ENCODE data around the gene ABCG8. TPM values are rescaled to one million over a fixed set of nuclear protein-coding genes. Genes with fewer than 3 reads are reported as not detected.
A peak's percentile ranks its signal among the peaks of the same experiment; 100 is the strongest.

Gene ABCG8
- polyA plus RNA-seq, 1 donor (not counting 4 experiments of a cell fraction or from before 2014, with no cell fraction given), result not detected

- no peaks in the 10 kb centered on the region for H3K9me1 ChIP-seq (ENCODE audit: control insufficient read depth, extremely low read depth, insufficient read depth, low read length)
- no peaks in the 10 kb centered on the region for H3K9me3 ChIP-seq (ENCODE audit: control insufficient read depth, low read depth, low read length)
- no peak overlapping the region for H3K9ac ChIP-seq (ENCODE audit: control insufficient read depth, extremely low read depth, insufficient read depth, low read length)
- no peaks in the 10 kb centered on the region for H3K4me1 ChIP-seq (ENCODE audit: control insufficient read depth, extremely low read depth, insufficient read depth, low read length)
- H3K27me3 ChIP-seq (ENCODE audit: control insufficient read depth, extremely low read depth, insufficient read depth, low read length), result no peaks in the 10 kb centered on the region
- H3K36me3 ChIP-seq (ENCODE audit: control insufficient read depth in 2 of 2, extremely low read depth in 1 of 2, insufficient read depth in 2 of 2, low read length in 2 of 2), result peaks cover 14 to 30% of the 10 kb centered on the region in 2 experiments
- dilution Hi-C loops (cut with MboI; ENCODE audit: extremely low pct_ligation_motif_present, low sequenced_read_pairs), result no loop called here
- H3K4me2 ChIP-seq (ENCODE audit: control insufficient read depth, extremely low read depth, insufficient read depth, low read depth, low read length), result no peak overlapping the region
- peaks cover 2% of the 10 kb centered on the region for H4K20me1 ChIP-seq (ENCODE audit: control insufficient read depth, extremely low read depth, insufficient read depth, low read length)
- no peak for TF ChIP-seq EZH2 (IDR thresholded peaks at IDR 0.05; ENCODE audit: low read length)
- TF ChIP-seq, protein P1, sequence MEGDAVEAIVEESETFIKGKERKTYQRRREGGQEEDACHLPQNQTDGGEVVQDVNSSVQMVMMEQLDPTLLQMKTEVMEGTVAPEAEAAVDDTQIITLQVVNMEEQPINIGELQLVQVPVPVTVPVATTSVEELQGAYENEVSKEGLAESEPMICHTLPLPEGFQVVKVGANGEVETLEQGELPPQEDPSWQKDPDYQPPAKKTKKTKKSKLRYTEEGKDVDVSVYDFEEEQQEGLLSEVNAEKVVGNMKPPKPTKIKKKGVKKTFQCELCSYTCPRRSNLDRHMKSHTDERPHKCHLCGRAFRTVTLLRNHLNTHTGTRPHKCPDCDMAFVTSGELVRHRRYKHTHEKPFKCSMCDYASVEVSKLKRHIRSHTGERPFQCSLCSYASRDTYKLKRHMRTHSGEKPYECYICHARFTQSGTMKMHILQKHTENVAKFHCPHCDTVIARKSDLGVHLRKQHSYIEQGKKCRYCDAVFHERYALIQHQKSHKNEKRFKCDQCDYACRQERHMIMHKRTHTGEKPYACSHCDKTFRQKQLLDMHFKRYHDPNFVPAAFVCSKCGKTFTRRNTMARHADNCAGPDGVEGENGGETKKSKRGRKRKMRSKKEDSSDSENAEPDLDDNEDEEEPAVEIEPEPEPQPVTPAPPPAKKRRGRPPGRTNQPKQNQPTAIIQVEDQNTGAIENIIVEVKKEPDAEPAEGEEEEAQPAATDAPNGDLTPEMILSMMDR (optimal IDR thresholded peaks at IDR 0.05 in 1 of 3, IDR thresholded peaks at IDR 0.05 in 1 of 3, conservative IDR thresholded peaks at IDR 0.05 in 1 of 3; ENCODE audit: extremely low read depth in 1 of 3, insufficient read depth in 2 of 3, low read length in 3 of 3), result no peak
- FAIRE-seq, result no peak
- no peak overlapping the region for H2AFZ ChIP-seq (ENCODE audit: control insufficient read depth, low read length)
- no peak overlapping the region for H3K4me3 ChIP-seq (ENCODE audit: control insufficient read depth in 2 of 3, extremely low read depth in 1 of 3, insufficient read depth in 2 of 3, low read depth in 1 of 3, low read length in 3 of 3)
- no peak for DNase-seq (ENCODE audit: low read depth, low spot score)
- no peak overlapping the region for H3K27ac ChIP-seq (ENCODE audit: control insufficient read depth, insufficient read depth, low read length)
- H3K79me2 ChIP-seq (ENCODE audit: control insufficient read depth, insufficient read depth, low read length), result no peaks in the 10 kb centered on the region
Measured at GRCh38 chr2:43897492-43897891, 58.7 kb downstream of the ABCG8 start.

DNA sequence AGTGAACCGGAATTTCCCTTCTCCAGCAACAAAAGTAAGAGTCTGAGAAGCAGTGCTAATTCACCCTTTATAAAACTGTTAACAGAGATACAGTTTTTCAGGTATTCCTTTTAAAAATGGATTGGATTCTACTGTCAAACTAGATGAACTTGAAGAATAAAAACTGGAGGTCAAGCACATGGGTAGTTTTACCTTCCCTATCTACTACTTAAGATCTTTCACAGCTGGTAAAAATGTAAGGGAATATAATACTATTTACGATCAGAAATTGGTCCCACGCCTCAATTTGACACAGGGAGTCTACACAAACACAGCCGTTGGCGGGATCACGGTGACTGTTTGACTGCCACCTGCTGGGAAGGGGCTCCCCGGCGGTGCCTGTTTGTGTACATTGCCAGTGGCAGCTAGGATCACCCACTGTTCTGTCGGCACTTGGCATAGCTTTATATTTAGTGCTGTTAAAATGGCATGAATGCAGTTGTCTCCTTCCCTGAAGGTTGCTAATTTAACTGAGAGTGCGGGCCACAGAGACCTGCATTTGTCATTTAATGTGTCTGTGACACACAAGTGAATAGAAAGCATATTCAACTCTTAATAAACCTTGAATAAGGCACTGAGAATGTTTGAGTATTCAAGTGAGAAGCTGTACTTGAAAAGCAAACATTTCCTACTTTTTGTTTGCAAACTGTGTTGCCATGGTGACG lies 59.5 kb downstream of the ABCG8 start:
- peaks cover 2% of the 10 kb centered on the region for H4K20me1 ChIP-seq (ENCODE audit: control insufficient read depth, extremely low read depth, insufficient read depth, low read length)
- H3K27me3 ChIP-seq (ENCODE audit: control insufficient read depth, extremely low read depth, insufficient read depth, low read length), result no peaks in the 10 kb centered on the region
- no peaks in the 10 kb centered on the region for H3K79me2 ChIP-seq (ENCODE audit: control insufficient read depth, insufficient read depth, low read length)
- H3K9me3 ChIP-seq (ENCODE audit: control insufficient read depth, low read depth, low read length), result no peaks in the 10 kb centered on the region
- dilution Hi-C loops (cut with MboI; ENCODE audit: extremely low pct_ligation_motif_present, low sequenced_read_pairs), result no loop called here
- H3K9ac ChIP-seq (ENCODE audit: control insufficient read depth, extremely low read depth, insufficient read depth, low read length), result no peak overlapping the region
- H2AFZ ChIP-seq (ENCODE audit: control insufficient read depth, low read length), result no peak overlapping the region
- H3K27ac ChIP-seq (ENCODE audit: control insufficient read depth, insufficient read depth, low read length), result no peak overlapping the region
- TF ChIP-seq EZH2 (IDR thresholded peaks at IDR 0.05; ENCODE audit: low read length), result no peak
- TF ChIP-seq, protein P1 (optimal IDR thresholded peaks at IDR 0.05 in 1 of 3, IDR thresholded peaks at IDR 0.05 in 1 of 3, conservative IDR thresholded peaks at IDR 0.05 in 1 of 3; ENCODE audit: extremely low read depth in 1 of 3, insufficient read depth in 2 of 3, low read length in 3 of 3), result peak in 1 of 3 experiments; percentile 28
- H3K4me3 ChIP-seq (ENCODE audit: control insufficient read depth in 2 of 3, extremely low read depth in 1 of 3, insufficient read depth in 2 of 3, low read depth in 1 of 3, low read length in 3 of 3), result no peak overlapping the region
- H3K9me1 ChIP-seq (ENCODE audit: control insufficient read depth, extremely low read depth, insufficient read depth, low read length), result no peaks in the 10 kb centered on the region
- H3K4me2 ChIP-seq (ENCODE audit: control insufficient read depth, extremely low read depth, insufficient read depth, low read depth, low read length), result no peak overlapping the region
- no peak for DNase-seq (ENCODE audit: low read depth, low spot score)
- no peak for FAIRE-seq
- peaks cover 18 to 33% of the 10 kb centered on the region in 2 experiments for H3K36me3 ChIP-seq (ENCODE audit: control insufficient read depth in 2 of 2, extremely low read depth in 1 of 2, insufficient read depth in 2 of 2, low read length in 2 of 2)
- no peaks in the 10 kb centered on the region for H3K4me1 ChIP-seq (ENCODE audit: control insufficient read depth, extremely low read depth, insufficient read depth, low read length)
